Spinal cord (tissue), 10 donors: ENCODE measurements around the gene TYK2. TPM values are rescaled to one million over a fixed set of nuclear protein-coding genes. Genes with fewer than 3 reads are reported as not detected.
"Not testable (repeated sequence)": the region's sequence is repeated elsewhere in the genome, so short reads cannot be mapped to it uniquely, and the experiment has no call there.

Experiments used
- DNase-seq, 6 donors: peaks; one replicate each; pipeline versions ENCODE4 v3.0.0 to v3.0.0-alpha.2; 2013 to 2015; ENCODE audit warnings: low spot score in 6 of 6, low read depth in 4 of 6
- H3K27ac ChIP-seq: one replicate; pipeline ENCODE4 v1.5.1; 2013; ENCODE audit warnings: low read depth, low read length, control low read depth
- H3K27me3 ChIP-seq: one replicate; pipeline ENCODE4 v1.6.1; 2013; ENCODE audit warnings: low read length; ENCODE audit not compliant: control insufficient read depth, insufficient read depth
- H3K36me3 ChIP-seq: one replicate; pipeline ENCODE4 v1.6.1; 2013; ENCODE audit warnings: low read length; ENCODE audit not compliant: control insufficient read depth, insufficient read depth
- H3K4me1 ChIP-seq: one replicate; pipeline ENCODE4 v1.6.1; 2013; ENCODE audit warnings: low read length; ENCODE audit not compliant: control insufficient read depth, insufficient read depth
- H3K4me3 ChIP-seq: one replicate; pipeline ENCODE4 v1.5.1; 2013; ENCODE audit warnings: low read depth, low read length, control low read depth
- H3K9me3 ChIP-seq: one replicate; pipeline ENCODE4 v1.6.1; 2013; ENCODE audit warnings: low read length; ENCODE audit not compliant: control insufficient read depth, insufficient read depth
- WGBS: methylation state at CpG from one replicate; pipeline ENCODE4 v1.1.5; 2013; ENCODE audit warnings: missing lambda C conversion rate; ENCODE audit not compliant: insufficient coverage; 5-methylcytosine and 5-hydroxymethylcytosine counted together
- polyA plus RNA-seq, 2 donors: library from polyadenylated mRNA; unstranded; fragments of 120-200 nt; gene quantifications; one replicate each; pipeline ENCODE4 v1.2.1, GENCODE V29; 2013; ENCODE audit not compliant: insufficient read length in 2 of 2
- total RNA-seq, 2 donors: library from RNA; depleted of rRNA in 1 of 2; stranded (reverse); fragments of 120-200 nt in 1 of 2; fragments of >200 nt in 1 of 2; gene quantifications; one replicate each; pipeline versions ENCODE4 v1.2.3 to v1.2.4, GENCODE V29; 2013 to 2014
- donor health status: healthy.

TYK2 gene
- total and polyA plus RNA-seq, 4 donors: 44.5 to 153 (median 101) TPM

DNA sequence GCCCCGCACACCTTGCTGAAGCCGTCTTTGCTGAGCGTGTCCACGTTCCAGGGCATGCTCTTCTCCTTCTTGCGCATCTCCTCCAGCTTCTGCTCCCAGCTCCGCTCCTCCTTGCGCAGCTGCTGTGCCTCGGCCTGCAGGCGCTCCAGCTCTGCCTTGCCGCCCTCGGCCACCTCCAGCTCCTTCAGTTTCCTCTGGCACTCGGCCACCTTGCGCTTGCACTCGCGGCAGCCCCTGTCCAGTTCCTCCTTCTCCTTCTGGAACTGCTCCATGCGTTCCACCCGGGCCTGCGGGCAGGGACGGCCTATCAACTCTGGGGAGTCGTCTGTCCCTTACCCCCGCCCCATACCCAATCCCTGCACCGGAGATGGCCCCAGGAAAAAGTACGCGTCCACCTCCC, 15.5 kb upstream of the TYK2 start:
- no peak overlapping the region for H3K4me3 ChIP-seq
- no peaks in the 10 kb centered on the region for H3K9me3 ChIP-seq
- no peak for DNase-seq
- H3K4me1 ChIP-seq: peaks cover under 1% of the 10 kb centered on the region
- no peak overlapping the region for H3K27ac ChIP-seq
- WGBS: 90% methylated on average over 24 of the region's 24 CpGs
- H3K27me3 ChIP-seq: no peaks in the 10 kb centered on the region
- H3K36me3 ChIP-seq: peaks cover 79% of the 10 kb centered on the region

GRCh38 chr19:10395436-10395835, 15.1 kb upstream of the TYK2 start:
- Histone ChIP-seq H3K27me3 (no peaks in the 10 kb centered on the region), H3K36me3 (peaks cover 83% of the 10 kb centered on the region), H3K4me1 (no peaks in the 10 kb centered on the region), H3K9me3 (no peaks in the 10 kb centered on the region), H3K27ac (no peak overlapping the region), H3K4me3 (no peak overlapping the region)
- WGBS: 95% methylated on average over 12 of the region's 26 CpGs
- no peak for DNase-seq

GRCh38 chr19:10395003-10395402, 14.6 kb upstream of the TYK2 start:
- Histone ChIP-seq H3K27ac (no peak overlapping the region), H3K9me3 (no peaks in the 10 kb centered on the region), H3K4me3 (no peak overlapping the region), H3K36me3 (peaks cover 83% of the 10 kb centered on the region), H3K4me1 (no peaks in the 10 kb centered on the region), H3K27me3 (no peaks in the 10 kb centered on the region)
- DNase-seq: no peak
- WGBS: 95% methylated on average over 11 of the region's 12 CpGs

DNA sequence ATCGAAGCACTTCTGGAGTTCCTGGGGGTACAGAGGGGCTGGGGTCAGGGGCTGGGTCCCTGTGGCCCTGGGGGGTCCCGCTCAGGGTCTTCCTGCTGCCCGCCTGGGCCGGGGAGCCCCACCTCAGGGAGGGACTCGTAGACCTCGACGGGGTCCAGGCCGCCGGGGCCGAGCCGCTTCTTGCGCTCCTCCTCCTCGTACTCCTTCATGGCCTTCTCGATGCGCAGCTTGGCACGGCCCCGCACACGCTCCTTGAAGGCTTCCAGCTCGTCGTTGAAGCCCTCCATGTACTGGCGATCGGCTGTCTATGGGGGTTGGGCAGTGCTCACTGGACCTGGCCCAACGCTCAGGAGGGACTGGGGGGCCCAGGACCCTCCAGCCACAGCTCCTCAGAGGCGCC, 12.8 kb upstream of the TYK2 start:
- Histone ChIP-seq H3K36me3 (peaks cover 74% of the 10 kb centered on the region), H3K27ac (no peak overlapping the region), H3K9me3 (no peaks in the 10 kb centered on the region), H3K27me3 (no peaks in the 10 kb centered on the region), H3K4me3 (no peak overlapping the region), H3K4me1 (no peaks in the 10 kb centered on the region)
- 94% methylated on average over 24 of the region's 24 CpGs for whole genome bisulfite sequencing
- DNase-seq: no peak

GRCh38 chr19:10392120-10392519, 11.7 kb upstream of the TYK2 start:
- Histone ChIP-seq H3K4me1 (no peaks in the 10 kb centered on the region), H3K4me3 (no peak overlapping the region), H3K27ac (no peak overlapping the region), H3K27me3 (no peaks in the 10 kb centered on the region), H3K9me3 (no peaks in the 10 kb centered on the region), H3K36me3 (peaks cover 66% of the 10 kb centered on the region)
- DNase-seq: no peak
- WGBS: 80% methylated on average over 1 of the region's 6 CpGs

DNA sequence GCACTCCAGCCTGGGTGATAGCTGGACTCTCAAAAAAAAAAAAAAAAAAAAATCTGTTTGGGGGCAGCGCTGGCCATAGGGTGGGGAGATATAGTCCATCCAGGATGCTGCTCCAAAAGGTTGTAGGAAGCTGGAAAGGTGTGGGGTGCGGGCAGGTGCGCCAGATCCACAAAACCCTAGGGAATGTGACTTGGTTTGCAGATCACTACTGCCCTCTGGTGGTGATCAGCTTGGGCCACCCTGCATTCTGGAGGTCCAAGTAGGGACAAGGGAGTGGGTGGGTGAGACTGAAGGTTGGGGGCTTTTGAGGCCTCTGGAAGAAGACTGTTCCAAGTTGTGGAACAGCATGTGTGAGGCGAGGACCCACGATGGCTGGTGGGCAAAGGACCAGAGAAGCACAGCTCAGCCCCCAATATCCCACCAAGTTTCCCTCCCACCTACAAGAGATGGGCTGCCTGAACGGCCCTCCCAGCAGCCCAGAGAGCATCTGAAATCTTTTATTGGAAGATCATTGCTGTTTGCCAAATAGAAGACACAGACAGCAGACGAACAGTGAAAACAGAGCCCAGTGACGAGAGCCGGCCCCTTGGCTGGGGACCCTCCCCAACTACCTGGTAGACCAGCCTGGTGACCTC, 10.4 kb upstream of the TYK2 start:
- WGBS: 51% methylated on average over 7 of the region's 9 CpGs
- Histone ChIP-seq H3K9me3 (no peaks in the 10 kb centered on the region), H3K27ac (no peak overlapping the region), H3K4me1 (no peaks in the 10 kb centered on the region), H3K4me3 (no peak overlapping the region), H3K27me3 (no peaks in the 10 kb centered on the region), H3K36me3 (peaks cover 55% of the 10 kb centered on the region)
- peak in 2 of 6 donors; percentile 77 to 78 for DNase-seq

- Histone ChIP-seq H3K27me3 (no peaks in the 10 kb centered on the region), H3K9me3 (no peaks in the 10 kb centered on the region), H3K27ac (no peak overlapping the region), H3K36me3 (peaks cover 46% of the 10 kb centered on the region), H3K4me3 (no peak overlapping the region), H3K4me1 (no peaks in the 10 kb centered on the region)
- DNase-seq: no peak
- 63% methylated on average over 11 of the region's 12 CpGs for WGBS
These were observed 9.5 kb upstream of the TYK2 start for GRCh38 chr19:10389863-10390262.

- DNase-seq: peak in 5 of 6 donors; percentile 66 to 96 (median 80)
- Histone ChIP-seq H3K4me1 (no peaks in the 10 kb centered on the region), H3K4me3 (no peak overlapping the region), H3K36me3 (peaks cover 37% of the 10 kb centered on the region), H3K9me3 (no peaks in the 10 kb centered on the region), H3K27ac (no peak overlapping the region), H3K27me3 (no peaks in the 10 kb centered on the region)
- 0% methylated on average over 3 of the region's 3 CpGs for WGBS
These were observed 8.6 kb upstream of the TYK2 start for GRCh38 chr19:10388957-10389356.

DNA sequence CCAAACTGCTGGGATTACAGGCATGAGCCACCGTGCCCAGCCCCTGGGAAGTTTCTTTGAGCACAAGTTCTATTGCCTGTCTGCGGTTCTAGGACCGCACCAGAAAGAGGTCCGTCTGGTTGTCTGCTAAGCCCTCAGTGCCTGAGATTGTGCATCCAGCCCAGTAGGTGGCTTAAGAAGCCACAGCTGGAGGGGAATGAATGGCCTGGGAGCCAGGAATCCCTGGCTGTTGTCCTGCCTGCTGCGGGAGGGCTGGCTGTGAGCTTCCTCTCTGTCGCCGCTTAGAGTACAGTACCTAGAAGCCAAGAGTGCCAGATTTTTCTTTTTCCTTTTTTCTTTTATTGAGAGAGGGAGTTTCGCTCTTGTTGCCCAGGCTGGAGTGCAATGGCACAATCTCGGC, 4.2 kb upstream of the TYK2 start:
- Histone ChIP-seq H3K4me1 (peaks cover 9% of the 10 kb centered on the region), H3K27me3 (no peaks in the 10 kb centered on the region), H3K9me3 (no peaks in the 10 kb centered on the region), H3K4me3 (no peak overlapping the region), H3K27ac (no peak overlapping the region), H3K36me3 (no peaks in the 10 kb centered on the region)
- WGBS: 77% methylated on average over 7 of the region's 9 CpGs
- no peak for DNase-seq

DNA sequence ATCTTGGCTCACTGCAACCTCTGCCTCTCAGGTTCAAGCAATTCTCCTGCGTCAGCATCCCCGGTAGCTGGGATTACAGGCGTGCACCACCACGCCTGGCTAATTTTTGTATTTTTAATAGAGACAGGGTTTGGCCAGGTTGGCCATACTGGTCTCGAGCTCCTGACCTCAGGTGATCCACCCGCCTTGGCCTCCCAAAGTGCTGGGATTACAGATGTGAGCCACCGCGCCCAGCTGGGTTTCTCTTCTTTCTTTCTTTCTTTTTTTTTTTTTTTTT, 2.8 kb upstream of the TYK2 start:
- H3K4me3 ChIP-seq, H3K27me3 ChIP-seq, H3K9me3 ChIP-seq, DNase-seq, H3K27ac ChIP-seq, H3K36me3 ChIP-seq: not testable (repeated sequence)
- peaks cover 11% of the 10 kb centered on the region for H3K4me1 ChIP-seq
- WGBS: 90% methylated on average over 7 of the region's 8 CpGs
